ENCODE results near the gene RNF227.

RNF227 gene

DNA sequence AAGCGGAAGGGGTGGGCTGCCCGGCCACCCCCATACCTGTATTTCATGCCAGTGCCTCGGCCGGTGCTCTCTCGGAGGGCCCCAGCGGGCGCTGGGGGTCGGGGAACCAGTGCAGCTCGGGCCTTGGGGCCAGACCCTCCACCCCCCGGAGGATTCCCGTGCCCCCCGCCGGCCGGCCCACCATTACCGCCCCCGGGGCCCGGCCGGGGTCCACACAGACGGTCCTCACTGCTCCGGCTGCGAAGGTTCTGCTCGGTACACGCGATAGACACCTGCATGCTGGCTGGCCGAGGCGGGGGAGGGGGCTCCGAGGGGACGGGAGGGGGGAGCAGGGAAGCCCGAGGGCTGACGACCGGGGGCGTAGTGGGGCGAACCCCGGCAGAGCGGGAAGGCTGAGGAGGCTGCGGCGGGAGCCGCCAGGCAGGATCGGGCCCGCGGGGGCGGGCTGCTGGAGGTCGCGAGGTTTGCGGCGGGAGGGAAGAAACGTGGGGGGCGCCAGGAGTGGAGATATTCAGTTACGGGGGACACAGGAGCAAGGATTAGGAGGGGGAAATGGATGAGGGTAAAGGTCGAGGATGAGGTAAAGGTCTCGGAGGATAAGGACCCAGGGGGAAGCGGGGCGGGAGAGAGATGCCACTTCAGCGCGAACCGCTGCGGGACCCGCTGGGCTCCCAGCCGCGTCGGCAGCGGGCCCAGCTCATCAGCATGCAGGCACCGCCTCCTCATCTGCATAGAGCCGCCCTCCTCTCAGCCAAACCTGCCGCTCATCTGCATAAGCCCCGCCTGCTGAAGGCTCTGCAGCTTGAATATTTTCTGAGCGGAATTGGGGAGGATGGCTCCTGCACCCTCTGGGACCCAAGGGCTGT, 13.3 kb upstream of the RNF227 start, which contains the start of gene KCNAB3:
KCNAB3 (minus strand) TSS at position 699 of the 866 bp plus-strand sequence; CDS start at position 278, 421 bp downstream.
- DNase-seq, result no peak

DNA sequence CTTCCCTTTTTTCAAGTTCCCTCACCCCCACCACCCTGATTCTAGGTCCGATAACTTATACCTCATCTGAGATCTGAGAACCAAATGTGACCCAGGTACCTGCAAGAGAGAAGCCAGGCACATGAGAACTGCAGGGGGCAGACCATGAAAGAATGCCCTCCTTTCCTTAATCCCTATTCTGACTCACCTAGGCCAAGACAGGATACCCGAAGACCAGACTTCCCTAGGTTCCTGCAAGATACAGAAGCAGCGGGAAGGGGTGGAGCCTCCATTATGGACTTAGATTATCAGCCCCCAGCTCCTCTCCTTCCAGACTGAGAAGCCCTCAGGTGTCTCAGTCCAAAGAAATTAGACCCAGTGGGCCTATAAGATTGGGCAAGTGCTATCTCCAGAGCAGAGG, 11.5 kb upstream of the RNF227 start:
- no peak for DNase-seq

DNA sequence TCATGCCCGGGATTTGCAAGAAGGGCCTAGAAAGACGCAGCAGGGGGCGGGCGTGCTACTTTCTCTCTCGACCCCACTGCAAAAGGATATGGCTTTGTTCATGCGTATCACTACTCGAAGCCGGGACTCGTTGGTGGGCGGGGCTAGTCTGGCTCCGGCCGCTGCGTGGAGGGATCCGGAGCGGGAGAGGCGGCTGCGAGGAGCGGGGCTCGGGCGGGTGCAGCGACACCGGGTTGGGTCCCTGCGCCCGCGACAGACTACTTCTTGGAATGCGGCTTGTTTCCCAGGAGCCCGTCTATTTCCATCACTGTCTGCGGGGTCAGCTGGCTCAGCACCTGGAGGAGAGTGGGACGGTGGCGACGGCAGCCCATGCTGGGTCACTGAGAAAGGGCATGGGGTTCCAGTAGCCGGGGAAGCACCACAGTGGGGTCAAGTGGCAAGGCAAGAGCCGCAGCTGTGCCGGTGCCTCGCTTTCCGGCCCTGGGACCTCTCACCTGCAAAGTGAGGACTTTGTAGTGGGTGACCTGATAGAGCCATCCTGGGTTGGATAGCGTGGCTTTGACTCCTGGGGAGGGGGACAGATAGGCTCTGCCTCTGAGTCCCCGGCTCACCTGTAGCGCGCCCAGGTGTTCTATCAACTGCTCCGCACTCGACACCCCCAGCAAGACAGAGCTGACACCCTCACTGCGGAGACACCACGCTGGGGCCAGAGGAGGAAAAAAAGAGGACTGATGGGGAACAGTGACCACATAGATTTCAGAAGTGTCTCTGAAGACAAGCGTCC, 6.9 kb upstream of the RNF227 start:
- peak; percentile 67 for DNase-seq

DNA sequence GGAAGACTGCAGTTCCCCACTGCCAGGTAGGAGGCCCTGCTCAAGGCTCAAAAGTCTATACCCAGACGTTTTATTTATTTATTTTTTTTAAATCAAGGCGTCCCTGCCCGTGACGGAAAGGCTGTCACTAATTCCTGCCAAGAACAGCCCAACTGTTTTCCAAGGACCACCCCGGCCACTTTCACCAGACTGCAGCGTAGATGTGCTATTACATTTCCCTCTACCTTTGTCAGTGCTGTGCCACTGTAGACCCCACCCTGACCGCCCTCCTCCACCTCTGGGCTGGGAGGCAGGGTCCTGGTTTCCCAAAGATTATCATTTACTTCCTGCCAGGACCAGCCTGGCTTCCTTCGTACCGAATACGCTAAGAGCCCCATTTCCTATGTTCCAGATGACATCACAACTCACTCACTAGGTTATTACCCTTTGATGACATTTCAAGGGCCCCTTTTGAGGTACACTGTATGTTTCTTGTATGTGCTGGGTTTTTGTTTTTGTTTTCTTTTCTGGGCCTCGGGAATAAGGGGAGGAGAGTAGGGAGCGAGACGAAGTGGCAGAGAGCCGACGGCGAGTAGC, 6.3 kb upstream of the RNF227 start:
- DNase-seq, result no peak

DNA sequence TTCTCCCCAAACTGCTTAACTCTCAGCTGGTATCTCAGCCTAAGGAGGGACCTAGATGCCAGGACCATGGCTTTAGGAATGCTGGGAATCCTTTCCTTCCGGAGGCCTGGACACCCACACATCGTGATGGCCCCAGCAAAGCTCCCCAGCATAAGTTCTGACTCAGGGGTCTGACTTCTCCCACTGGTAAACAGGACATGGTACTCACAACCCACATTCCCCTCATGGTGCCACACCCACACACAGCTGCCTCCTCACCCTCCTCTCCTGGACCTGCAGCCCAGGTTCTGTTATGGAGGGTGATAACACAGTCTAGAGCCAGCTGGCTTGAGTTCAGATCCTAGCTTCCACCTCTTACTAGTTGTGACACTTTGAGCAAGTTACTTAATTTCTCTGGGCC, 719 bp upstream of the RNF227 start:
- DNase-seq, result no peak

DNA sequence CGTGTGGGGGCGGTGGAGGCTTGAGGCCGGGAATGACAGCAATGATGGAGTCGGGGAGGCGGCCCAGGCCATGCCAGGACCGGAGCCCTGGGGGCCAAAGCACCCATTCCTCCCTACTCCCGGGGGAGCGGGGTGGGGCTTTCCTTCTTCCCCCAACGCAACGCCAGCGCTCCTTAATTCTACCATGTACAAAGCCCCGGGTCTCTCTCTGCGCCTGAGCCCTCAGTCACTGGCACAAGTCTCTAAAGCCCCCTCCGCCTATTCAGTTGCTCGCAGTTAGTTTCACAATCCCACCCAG, 245 bp upstream of the RNF227 start:
- peak; percentile 58 for DNase-seq

DNA sequence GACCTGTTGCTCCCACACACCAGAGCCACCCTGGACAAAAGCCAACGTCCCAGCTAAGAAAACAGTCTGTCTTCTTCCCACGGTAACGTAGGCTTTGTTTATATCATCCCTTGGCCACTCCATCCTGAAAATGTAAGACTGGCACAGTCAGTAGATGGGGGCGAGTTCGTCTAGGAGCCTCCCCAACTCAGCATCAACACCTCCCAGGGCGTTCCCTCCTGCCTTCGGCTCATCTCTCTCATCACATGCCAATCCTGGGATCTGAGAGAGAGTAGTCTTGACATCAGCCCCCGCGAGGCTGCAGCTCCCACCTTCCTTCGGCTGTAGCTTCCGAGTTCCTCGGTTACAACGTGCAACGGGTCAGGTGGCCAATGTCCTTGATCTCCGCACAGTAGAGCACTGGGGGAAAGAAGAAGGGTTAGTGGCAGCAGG, 894 bp downstream of the RNF227 start:
- no peak for DNase-seq

DNA sequence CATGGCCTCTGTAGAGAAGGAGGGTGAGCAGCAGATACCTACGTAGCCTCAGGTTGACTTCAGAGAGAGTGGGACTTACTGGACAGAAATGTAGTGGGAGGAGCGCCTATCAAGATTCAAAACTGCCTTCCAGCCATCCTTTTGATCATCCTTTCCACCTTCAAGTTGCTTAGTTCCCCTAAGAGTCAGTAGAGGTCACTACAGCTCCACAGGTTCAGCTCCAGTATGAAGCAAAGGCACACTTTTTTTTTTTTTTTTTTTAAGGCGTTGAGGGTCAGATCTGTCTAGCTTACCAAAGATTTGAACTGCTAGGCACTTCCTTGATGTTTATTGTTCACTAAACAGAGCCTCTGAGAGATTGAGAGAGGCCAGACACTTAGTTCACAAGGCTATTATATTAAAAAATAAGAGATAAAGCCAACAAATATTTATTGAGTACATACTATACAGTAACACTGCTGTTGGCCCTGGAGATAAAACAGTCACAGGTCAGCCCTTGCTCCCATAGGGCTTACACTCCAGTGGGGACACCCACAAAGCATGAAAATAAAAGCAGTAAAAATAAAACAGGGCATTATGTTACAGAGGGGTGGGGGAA, 3.1 kb downstream of the RNF227 start:
- DNase-seq, result peak; percentile 50

DNA sequence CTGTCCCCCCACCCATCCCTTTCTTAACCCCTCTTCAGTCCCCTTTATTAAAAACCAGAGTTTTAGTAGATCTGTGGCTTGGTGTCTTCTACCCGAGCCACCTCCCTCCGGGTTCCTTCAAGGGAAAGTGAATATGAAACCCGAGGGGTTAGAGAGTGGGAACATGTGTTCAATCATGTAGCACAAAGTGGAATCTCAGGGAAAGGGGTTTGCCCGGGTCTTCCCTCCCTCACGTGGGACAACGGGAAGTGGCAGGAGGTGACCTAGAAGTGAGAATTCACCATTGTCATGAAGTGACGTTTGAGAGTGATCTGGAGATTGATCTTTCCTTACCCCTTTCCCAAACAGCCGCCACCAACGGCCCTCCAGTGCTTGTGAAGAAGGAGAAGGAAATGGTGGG, 5.0 kb downstream of the RNF227 start:
- no peak for DNase-seq

DNA sequence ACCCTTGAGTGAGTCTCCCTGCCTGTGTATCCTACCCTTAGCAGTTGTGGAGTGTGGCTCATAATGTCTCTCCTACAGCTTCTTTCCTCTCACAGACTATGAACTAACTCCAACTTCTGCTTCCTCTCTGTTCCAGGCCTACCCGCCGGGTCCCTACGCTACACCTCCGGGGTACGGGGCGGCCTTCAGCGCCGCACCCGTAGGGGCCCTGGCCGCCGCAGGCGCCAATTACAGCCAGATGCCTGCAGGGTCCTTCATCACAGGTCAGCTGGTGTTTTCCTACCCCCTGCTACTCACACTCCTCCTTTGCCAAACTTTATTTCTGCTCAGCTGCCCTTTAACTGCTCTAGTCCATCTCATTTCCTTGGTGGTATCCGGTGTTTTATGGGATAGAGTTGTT, 5.4 kb downstream of the RNF227 start:
- no peak for DNase-seq

DNA sequence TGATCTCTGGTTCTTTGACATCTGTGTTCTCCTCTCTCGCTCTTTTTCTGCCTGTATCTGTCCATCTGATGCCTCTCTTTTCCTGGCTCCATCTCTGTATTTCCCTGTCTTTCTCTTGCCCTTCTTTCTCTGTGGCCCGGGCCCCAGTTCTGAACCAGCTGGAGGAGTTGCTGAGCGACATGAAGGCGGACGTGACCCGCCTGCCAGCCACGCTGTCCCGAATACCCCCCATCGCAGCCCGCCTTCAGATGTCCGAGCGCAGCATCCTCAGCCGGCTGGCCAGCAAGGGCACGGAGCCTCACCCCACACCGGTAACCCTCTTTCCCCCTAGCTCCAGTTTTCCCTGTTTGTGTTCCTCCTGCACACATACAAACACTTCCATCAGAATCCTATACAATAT, 5.8 kb downstream of the RNF227 start:
- DNase-seq, result no peak

DNA sequence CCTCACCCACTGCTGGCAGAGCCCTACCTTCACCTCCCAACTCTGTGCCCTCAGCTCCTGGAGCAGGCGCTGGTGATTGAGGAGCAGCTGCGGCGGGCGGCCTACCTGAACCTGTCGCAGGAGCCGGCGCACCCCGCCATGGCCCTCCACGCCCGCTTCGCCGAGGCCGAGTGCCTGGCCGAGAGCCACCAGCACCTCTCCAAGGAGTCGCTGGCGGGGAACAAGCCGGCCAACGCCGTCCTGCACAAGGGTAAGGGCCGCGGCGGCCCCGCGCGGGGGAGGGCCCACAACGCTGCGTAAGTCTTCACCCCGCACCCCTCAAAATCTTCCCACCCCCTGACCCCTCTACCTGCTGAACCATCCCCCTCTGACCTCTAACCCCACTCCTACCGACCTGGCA, 7.0 kb downstream of the RNF227 start:
- DNase-seq, result no peak

DNA sequence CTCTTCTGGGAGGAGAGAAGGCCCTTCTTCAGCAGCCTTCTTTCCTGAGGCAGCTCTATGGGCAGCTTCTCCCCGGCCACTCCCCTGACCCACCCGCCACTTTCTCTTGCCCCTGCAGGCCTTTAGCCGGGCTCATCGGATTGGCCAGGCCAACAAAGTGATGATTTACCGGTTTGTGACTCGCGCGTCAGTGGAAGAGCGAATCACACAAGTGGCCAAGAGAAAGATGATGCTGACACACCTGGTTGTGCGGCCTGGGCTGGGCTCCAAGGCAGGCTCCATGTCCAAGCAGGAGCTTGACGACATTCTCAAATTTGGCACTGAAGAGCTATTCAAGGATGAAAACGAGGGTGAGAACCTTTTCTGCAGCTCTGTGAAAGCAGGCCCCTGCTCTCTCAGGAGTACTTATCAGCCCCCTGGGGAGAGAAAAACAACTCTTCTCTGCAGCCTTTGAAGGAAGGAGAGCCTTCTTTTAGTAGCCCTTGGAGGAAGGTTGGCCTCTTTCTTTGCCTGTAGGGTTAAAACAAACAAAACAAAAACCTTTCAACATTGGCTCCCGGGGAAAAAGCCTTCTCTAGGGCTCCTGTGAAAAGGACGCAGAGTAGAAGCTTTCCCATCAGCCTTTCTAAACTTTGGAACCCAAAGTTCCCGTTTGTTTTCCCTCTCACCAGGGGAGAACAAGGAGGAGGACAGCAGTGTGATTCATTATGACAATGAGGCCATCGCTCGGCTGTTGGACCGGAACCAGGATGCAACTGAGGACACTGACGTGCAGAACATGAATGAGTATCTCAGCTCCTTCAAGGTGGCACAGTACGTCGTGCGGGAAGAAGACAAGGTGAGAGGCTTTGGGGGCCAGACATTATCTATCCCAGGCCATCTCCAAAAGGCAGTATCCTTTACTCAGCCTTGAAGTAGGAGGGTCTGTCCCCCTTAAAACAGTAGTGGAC, 12.7 kb downstream of the RNF227 start:
- DNase-seq, result peak; percentile 94

DNA sequence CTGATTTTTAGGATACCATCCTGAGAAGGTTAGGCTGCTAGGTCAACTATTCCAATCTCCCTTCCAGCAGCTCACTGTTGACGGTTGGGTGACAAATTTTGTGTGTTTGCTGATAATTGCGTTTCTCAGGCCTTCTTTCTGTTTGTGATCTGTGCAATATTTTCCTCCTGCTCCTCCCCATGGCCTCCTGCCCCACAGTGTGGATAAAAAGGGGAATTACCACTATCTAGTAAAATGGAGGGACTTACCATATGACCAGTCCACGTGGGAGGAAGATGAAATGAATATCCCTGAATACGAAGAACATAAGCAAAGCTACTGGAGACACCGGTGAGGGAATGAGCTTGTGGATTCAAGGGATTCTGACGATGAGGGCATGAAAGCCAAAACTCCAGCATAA, 18.3 kb downstream of the RNF227 start:
- no peak for DNase-seq

DNA sequence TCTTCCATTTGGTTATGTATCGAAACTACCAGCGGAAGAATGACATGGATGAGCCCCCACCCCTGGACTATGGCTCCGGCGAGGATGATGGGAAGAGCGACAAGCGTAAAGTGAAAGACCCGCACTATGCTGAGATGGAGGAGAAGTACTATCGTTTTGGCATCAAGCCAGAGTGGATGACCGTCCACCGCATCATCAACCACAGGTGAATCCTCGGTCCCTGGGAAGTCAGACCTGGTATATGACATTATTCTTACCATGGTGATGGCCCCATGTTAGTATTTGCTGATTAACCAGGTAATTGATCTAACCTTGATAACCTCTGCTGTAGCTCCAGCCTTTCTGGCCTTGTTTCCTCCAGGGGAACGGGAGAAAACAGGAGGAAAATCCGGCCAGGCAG, 19.0 kb downstream of the RNF227 start:
- no peak for DNase-seq

DNA sequence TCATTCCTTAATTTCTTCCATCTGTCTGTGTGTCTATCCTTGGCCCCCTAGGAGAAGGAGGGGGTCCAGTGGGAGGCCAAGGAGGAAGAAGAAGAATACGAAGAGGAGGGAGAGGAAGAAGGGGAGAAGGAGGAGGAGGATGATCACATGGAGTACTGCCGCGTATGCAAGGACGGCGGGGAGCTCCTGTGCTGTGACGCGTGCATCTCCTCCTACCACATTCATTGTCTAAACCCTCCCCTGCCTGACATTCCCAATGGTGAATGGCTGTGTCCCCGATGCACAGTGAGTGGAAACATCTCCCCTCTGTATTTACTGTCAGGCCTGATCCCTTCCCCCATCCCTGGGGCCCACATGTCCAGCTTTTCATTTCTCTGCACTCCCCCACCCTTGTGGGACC, 21.2 kb downstream of the RNF227 start:
- DNase-seq, result no peak

DNA sequence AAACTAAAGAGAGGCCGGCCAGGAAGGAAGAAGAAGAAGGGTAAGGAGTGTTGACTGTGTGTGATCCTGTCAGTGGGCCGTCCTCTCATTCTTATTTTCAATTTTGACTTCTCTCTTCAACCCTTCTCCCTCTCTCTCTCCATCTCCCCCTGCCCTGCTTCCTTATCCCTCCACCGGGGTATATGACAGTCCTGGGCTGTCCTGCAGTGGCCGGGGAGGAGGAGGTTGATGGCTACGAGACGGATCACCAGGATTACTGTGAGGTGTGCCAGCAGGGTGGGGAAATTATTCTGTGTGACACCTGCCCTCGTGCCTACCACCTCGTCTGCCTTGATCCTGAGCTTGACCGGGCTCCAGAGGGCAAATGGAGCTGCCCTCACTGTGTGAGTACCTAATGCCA, 21.9 kb downstream of the RNF227 start:
- no peak for DNase-seq

DNA sequence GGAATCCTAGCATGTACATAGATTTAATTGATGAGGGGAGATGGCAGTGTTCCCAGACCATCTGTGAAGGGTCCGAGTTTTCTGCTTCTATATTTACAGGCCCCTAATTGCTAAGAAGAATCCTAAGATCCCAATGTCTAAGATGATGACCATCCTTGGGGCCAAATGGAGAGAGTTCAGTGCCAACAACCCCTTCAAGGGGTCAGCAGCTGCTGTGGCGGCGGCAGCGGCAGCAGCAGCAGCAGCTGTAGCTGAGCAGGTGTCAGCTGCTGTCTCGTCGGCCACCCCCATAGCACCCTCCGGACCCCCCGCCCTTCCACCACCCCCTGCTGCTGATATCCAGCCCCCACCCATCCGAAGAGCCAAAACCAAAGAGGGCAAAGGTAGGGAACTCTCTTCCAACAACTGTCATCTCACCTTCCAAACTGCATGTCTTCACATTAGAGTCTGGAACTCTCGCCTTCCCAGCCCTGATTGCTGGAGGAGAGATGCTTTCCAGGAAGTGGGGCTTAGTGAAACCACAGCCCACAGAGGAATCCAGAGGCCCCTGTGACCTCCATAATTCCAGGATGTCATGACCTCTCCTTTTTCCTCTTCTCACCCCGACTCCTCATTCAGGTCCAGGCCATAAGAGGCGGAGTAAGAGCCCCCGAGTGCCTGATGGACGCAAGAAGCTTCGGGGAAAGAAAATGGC, 22.8 kb downstream of the RNF227 start:
- no peak for DNase-seq

DNA sequence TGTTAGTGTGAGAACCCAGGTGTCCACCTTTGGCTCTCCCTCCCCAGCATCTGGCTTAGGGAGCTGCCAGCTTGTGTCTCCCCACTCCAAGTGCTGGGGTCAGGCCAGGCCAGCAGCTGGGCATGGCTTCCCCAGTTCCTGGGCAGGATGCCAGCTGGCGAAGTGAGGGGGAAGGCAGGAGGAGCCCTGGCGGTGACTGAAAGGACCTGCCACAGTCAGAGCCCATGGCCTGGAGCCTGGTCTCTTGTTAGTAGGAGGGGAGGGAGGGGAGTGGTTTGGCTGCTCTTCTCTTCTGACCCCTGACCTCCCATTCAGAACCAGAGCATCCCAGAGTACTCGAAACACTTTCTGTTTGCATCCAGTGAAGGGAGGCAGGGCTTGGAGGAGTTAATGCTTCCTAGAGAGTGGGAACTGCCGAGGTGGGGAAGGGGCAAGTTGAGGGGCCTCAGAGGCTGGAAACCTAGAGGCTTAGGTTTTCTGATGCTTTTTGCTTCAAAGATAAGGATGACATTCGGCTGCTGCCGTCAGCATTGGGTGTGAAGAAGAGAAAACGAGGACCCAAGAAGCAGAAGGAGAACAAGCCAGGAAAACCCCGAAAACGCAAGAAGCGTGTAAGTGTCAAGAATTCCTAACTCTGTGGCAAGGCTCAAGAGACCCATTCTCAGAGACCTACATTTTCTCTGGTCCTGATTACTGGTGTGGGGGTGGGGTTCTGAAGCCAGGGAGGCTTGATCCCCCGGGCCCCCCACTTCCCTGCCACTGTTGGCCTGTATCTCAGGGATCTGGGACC, 26.7 kb downstream of the RNF227 start:
- DNase-seq, result peak; percentile 92

DNA sequence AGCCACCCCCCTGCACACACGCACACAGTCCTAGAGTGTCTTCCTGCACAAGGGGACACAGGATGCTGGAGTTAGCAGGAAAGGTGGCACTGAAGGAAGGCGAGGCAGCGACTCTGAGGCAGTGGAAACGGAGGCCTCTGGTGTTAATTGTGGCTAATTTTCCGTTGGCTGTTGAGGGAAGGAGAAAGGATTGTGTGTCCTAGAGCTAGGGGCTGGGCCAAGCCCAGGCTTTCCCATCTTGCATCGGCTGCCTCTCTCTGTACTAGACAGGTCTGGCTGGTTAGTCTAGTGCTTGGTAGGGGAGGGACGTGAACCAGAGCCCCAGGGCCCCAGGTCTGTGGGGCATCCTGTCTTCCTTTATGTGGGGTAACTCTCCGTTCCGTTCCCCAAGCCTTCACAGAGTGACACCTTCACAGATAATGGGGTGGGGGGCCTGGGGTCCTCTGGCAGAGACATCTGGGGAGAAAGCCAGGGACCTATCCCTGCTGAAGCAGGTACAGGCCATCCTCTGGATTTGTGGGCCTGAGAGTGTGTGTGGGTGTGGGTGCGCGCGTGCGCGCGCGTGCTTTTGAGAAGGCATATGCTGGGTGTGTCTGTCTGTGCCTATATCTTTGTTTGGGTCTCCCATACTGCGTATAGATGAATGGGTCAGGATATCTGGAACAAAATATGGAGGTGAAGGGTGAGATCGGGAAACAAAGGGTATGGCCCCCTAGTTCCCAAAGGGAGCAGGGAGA, 27.7 kb downstream of the RNF227 start, which contains the start of gene CHD3:
CHD3 (plus strand) TSS at position 606 of the 737 bp plus-strand sequence. CDS start 212 bp downstream, outside the sequence.
- DNase-seq, result peak; percentile 76
